GM10266 (cell line): ENCODE results near the gene POLN.
A peak's percentile ranks its signal among the peaks of the same experiment; 100 is the strongest.
"Not testable (repeated sequence)": the region's sequence is repeated elsewhere in the genome, so short reads cannot be mapped to it uniquely, and the experiment has no call there.

Experiments used
- DNase-seq: peaks from one replicate; pipeline ENCODE4 v3.0.0; 2012; ENCODE audit errors: extremely low spot score
- CTCF ChIP-seq: IDR thresholded peaks from 2 replicates; pipeline ENCODE4 v1.5.1; 2012; ENCODE audit warnings: mild to moderate bottlenecking, low read depth; ENCODE audit not compliant: control insufficient read depth, insufficient read depth; ENCODE audit errors: missing control alignments

POLN gene

GRCh38 chr4:2042947-2043395 is 198.9 kb downstream of the POLN start:
- no peak for TF ChIP-seq CTCF
- no peak for DNase-seq

- peak; percentile 81 for DNase-seq
- peak; percentile 18 for TF ChIP-seq CTCF
Observed at GRCh38 chr4:2042204-2042946, 199.5 kb downstream of the POLN start.

GRCh38 chr4:2041239-2042130 is 200.4 kb downstream of the POLN start:
- no peak for TF ChIP-seq CTCF
- peak; percentile 98 for DNase-seq

GRCh38 chr4:2040391-2041238 is 201.3 kb downstream of the POLN start:
- DNase-seq: no peak
- TF ChIP-seq CTCF: no peak

- TF ChIP-seq CTCF: no peak
- DNase-seq: no peak
Observed at GRCh38 chr4:2036866-2037265, 205.1 kb downstream of the POLN start.

- no peak for TF ChIP-seq CTCF
- no peak for DNase-seq
Observed at GRCh38 chr4:2036327-2036726, 205.6 kb downstream of the POLN start.

- not testable (repeated sequence) for DNase-seq
Observed at GRCh38 chr4:2031161-2031560, 210.8 kb downstream of the POLN start.

GRCh38 chr4:2027120-2027519 is 214.8 kb downstream of the POLN start:
- DNase-seq: not testable (repeated sequence)
